NOMO-1 treated with DMSO at 0.1 percent for 48 hours (cell line): ENCODE measurements around the gene DPRX.
"Not testable (repeated sequence)": the region's sequence is repeated elsewhere in the genome, so short reads cannot be mapped to it uniquely, and the experiment has no call there.

Experiments used
- DNase-seq: peaks from one replicate; lab custom pipeline; 2025; ENCODE audit not compliant: unreplicated experiment; lab: John Stamatoyannopoulos, UW

The DPRX gene

GRCh38 chr19:53644061-53644816, 12.4 kb downstream of the DPRX start:
- no peak for DNase-seq

DNA sequence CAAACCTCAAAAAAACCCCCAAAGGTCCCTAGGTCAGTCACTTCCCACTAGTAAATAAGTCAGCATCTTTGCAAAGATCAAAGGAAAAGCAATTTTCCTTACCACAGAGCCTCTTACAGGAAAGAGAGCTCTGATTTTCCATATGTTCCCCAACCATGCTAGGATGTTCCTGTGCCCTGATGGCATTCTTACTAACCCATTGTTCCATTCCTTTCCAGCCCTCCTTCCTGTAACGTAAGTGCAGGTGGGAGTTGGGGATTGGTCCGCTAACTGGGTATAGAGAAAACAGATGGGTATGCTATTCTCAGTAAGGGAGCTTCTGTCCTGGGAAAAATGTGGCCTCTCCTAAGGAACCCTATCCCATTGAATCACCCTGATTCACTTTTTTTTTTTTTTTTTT, 14.3 kb downstream of the DPRX start:
- DNase-seq = no peak

DNA sequence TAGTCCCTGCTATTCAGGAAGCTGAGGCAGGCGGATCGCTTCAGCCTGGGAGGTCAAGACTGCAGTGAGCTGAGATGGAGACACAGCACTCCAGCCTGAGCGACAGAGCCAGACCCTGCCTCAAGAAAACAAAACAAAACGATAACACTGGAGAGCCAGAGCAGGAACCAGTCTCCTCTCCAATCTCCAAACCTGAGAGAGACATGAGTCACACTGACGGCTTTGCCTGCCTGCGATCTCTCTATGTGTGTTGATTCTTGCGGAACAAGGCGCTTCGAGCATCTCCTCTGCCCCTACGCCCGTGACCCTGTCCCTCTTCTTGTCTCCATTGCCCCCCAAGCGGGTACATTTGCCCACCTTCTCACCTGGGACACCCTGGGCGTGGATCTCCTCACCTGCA, 15.6 kb downstream of the DPRX start:
- no peak for DNase-seq

DNA sequence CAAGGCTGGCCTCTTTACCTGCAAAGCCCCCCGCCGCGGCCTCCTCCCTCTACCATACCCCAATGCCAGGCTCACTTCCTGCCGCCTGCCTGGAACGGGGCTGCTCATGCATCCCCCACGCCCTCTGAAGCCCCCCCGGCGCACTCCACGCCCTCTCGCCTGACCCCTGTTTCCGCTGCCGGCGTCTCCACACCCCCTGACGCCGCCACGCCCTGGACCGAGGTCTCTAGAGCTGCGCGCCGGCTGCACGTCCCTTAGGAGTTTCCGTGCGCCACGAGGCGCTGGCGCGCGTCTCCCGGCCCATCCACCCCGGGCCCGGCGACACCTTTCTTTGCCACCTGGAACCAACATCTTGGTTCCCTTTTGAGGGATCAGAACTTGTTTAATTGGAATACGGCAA, 16.0 kb downstream of the DPRX start:
- DNase-seq = no peak

- no peak for DNase-seq
These were observed 18.2 kb downstream of the DPRX start for GRCh38 chr19:53649746-53650593.

GRCh38 chr19:53652476-53652875, 20.7 kb downstream of the DPRX start:
- DNase-seq = no peak

DNA sequence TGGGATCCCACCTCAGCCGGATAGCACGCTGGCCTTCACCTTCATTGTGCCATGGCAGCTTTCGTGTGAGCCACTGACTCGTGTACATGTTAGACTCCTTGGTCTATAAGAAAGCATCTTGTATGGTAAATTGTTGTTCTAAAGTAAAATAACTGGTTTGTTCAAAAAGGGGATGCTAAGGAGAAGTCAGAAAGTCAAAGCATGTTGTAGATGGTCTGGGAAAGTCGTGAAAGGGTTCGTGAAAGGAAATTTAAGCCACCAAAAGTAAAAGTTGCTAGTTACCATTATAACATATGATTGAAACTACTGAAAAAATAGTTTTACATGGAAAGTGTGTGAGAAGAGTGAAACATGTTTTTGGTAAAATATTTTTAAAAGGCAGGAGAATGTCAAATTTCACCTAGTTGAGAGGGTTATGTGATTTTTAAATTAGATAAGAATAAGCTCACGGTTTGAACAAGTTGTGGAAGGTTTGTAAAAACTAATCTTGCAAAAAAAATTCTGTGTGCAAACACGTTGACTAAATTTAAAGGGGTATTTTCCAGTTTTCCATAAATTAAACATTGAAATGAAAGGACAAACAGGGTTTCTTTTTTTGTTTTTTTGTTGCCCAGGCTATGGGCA, 23.4 kb downstream of the DPRX start:
- no peak for DNase-seq

- DNase-seq = no peak
These were observed 25.5 kb downstream of the DPRX start for GRCh38 chr19:53657330-53657729.

DNA sequence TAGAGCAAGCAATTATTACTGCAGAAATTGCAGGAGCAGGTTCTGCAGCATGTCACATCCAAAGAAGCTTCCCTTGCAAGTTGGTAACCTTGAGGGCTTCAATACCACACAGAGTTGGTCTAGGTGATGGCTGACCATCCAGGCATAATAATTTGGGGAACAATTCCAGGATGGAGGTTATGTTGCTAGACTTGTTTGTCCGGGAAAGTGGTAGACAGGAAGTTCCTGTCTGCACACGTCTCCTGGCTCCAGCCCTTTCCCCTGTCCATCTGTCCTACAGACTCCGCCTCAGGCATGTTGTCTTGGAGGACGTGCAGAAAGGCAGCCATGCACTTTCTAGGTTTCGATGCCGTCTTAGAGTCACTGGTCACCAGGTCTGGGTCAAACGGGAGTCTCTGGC, 26.0 kb downstream of the DPRX start:
- no peak for DNase-seq

DNA sequence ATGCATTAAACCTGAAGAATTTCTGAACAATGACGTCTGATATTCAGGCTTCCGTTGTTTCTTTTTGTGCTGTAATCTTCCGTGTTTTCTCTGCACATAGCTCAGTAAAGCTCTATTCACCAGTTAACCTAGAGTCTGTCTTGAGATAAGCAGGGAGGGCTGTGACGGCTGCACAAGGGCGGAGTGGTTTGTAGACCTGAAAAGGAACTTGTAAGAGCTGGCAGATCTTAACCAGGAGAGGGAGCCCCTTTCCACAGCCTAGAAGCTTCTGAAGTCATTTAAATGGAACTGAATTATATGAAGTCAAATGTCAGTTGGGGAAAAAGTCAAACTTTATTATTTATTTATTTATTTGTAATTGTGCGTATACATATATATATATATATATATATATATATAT, 27.5 kb downstream of the DPRX start:
- DNase-seq = peak; percentile 4

- DNase-seq = no peak
These were observed 28.8 kb downstream of the DPRX start for GRCh38 chr19:53660584-53660983.

GRCh38 chr19:53662209-53662608, 30.4 kb downstream of the DPRX start:
- no peak for DNase-seq

- DNase-seq = no peak
These were observed 32.4 kb downstream of the DPRX start for GRCh38 chr19:53664152-53664551.

GRCh38 chr19:53664760-53665159, 33.0 kb downstream of the DPRX start:
- no peak for DNase-seq

DNA sequence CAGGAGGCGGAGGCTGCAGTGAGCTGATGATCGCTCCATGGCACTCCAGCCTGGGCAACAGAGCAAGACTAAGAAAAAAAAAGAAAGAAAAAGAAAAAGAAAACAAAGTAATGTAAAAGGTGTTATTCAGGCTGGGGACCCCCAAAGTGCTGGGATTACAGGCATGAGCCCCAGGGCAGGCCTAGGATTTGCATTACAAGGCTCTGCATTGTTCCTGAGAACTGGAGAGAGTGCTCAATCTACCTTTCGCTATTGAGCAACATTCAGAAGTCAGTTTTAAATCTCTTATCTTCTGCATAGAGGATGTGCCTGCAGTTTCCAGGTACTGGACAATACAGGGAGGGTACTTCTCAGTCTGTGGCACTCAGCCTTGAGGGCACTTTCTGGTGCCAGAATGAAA, 34.5 kb downstream of the DPRX start:
- DNase-seq = not testable (repeated sequence)

GRCh38 chr19:53668804-53669203, 37.0 kb downstream of the DPRX start:
- not testable (repeated sequence) for DNase-seq

- DNase-seq = no peak
These were observed 38.5 kb downstream of the DPRX start for GRCh38 chr19:53670345-53670744.

DNA sequence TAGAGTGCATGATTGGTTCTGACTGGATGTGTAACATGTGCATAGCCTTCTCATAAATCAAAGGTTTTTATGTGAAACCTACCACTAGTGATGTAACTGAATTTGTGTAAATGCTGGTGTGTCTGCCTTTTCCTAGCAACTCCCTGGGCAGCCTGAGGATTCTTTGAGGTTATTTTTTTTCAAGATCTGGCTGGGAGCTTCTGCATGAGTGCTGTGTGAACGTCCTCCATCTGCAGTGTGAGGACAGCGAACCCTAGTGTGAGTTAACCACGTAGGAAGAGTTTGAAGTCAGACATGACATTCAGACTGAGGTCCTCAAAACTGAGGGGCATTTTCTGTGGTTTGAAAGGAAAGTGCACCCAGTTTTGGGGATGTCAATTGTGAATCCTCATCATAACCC, 39.9 kb downstream of the DPRX start:
- DNase-seq = no peak
